K562 (cell line): ENCODE results near the gene TMEM150A. TPM values are rescaled to one million over a fixed set of nuclear protein-coding genes. Genes with fewer than 3 reads are reported as not detected.

Experiments
- EWSR1 ChIP-seq: fragments of 450-650 bp; IDR thresholded peaks from 2 replicates; pipeline ENCODE4 v1.6.1; 2018; ENCODE audit warnings: borderline replicate concordance, mild to moderate bottlenecking, low read depth, moderate library complexity; ENCODE audit not compliant: partially characterized antibody
- GATAD2B ChIP-seq: fragments of 450-650 bp; IDR thresholded peaks from 2 replicates; pipeline ENCODE4 v1.6.1; 2017; ENCODE audit warnings: mild to moderate bottlenecking, borderline replicate concordance
- KAT8 ChIP-seq: fragments of 450-650 bp; IDR thresholded peaks from 2 replicates; pipeline ENCODE4 v1.6.1; 2016; ENCODE audit warnings: low read depth, mild to moderate bottlenecking
- MAFF ChIP-seq: IDR thresholded peaks from 2 replicates; pipeline ENCODE4 v1.6.1; 2012; ENCODE audit warnings: low read length, improper control_type of control experiment
- MNT ChIP-seq, 2 experiments: fragments of 450-650 bp; conservative IDR thresholded peaks; 2 replicates each; pipeline ENCODE4 v1.6.1; 2017; ENCODE audit warnings: mild to moderate bottlenecking in 2 of 2, moderate library complexity in 2 of 2
- MTF1 ChIP-seq: fragments of 250-450 bp; sonication (Bioruptor Pico); IDR thresholded peaks from 2 replicates; pipeline ENCODE4 v1.9.0; 2021; ENCODE audit warnings: moderate library complexity, mild to moderate bottlenecking, inconsistent platforms, borderline replicate concordance
- PBX2 ChIP-seq, 2 experiments: IDR thresholded peaks in 1 of 2; conservative IDR thresholded peaks in 1 of 2; 2 replicates each; pipeline ENCODE4 v1.6.1; 2016; ENCODE audit warnings: low read depth in 2 of 2, mild to moderate bottlenecking in 1 of 2, missing compliant biosample characterization in 1 of 2, missing genetic modification characterization in 1 of 2, moderate library complexity in 1 of 2
- SMARCE1 ChIP-seq: fragments of 450-650 bp; IDR thresholded peaks from 2 replicates; pipeline ENCODE4 v1.7.1; 2016; ENCODE audit warnings: mild to moderate bottlenecking
- SREBF2 ChIP-seq: sonication (generic); formaldehyde crosslinking; IDR thresholded peaks from 2 replicates; pipeline ENCODE4 v1.4.0; 2020; ENCODE audit warnings: mild to moderate bottlenecking, missing genetic modification reagents
- SRSF9 ChIP-seq: fragments of 200-400 bp; formaldehyde crosslinking; IDR thresholded peaks from 2 replicates; pipeline ENCODE4 v1.6.1; 2017; ENCODE audit warnings: low read depth, low read length, borderline replicate concordance
- TAF1 ChIP-seq: IDR thresholded peaks from 2 replicates; pipeline ENCODE4 v1.6.1; 2011; ENCODE audit warnings: mild to moderate bottlenecking, low read length, moderate library complexity; ENCODE audit not compliant: insufficient read depth, control insufficient read depth, severe bottlenecking; ENCODE audit errors: extremely low read depth
- TCF3 ChIP-seq: sonication (generic); formaldehyde crosslinking; IDR thresholded peaks from 2 replicates; pipeline ENCODE4 v1.4.0; 2020; ENCODE audit warnings: mild to moderate bottlenecking, missing genetic modification reagents
- THAP12 ChIP-seq: fragments of 250-450 bp; sonication (Bioruptor Pico); IDR thresholded peaks from 2 replicates; pipeline ENCODE4 v1.9.0; 2021; ENCODE audit warnings: mild to moderate bottlenecking, inconsistent platforms
- ZBTB9 ChIP-seq: fragments of 450-650 bp; formaldehyde crosslinking; IDR thresholded peaks from 2 replicates; pipeline ENCODE4 v1.4.0; 2020; ENCODE audit warnings: mild to moderate bottlenecking, moderate library complexity
- ZFP36 ChIP-seq: fragments of 150-350 bp; IDR thresholded peaks from 2 replicates; pipeline ENCODE4 v1.6.1; 2018; ENCODE audit warnings: low read length, low read depth; ENCODE audit not compliant: partially characterized antibody
- ZNF175 ChIP-seq: fragments of 200-800 bp; sonication (Bioruptor generic); IDR thresholded peaks from 2 replicates; pipeline ENCODE4 v1.6.1; 2016; ENCODE audit warnings: low read depth, mild to moderate bottlenecking, missing genetic modification characterization, missing compliant biosample characterization
- ZNF695 ChIP-seq: fragments of 450-650 bp; formaldehyde crosslinking; IDR thresholded peaks from 2 replicates; pipeline ENCODE4 v1.4.0; 2020; ENCODE audit warnings: mild to moderate bottlenecking, moderate library complexity
- polyA plus RNA-seq, 8 experiments: library from polyadenylated mRNA; depleted of rRNA in 4 of 8; stranded (reverse) in 5 of 8; unstranded in 3 of 8; fragments of >200 nt; fragmentation: Nextera tagmentation in 2 of 8; fragmentation: Illumina TruSeq in 1 of 8; extraction: Ambion mirVana in 2 of 8; extraction: Trizol in 1 of 8; gene quantifications; 2 replicates each; pipeline versions ENCODE4 v1.2.1 to v1.2.3, GENCODE V29; 2011 to 2014; ENCODE audit warnings: inconsistent platforms in 1 of 8, missing spikeins in 1 of 8
- total RNA-seq, 7 experiments: library from RNA; depleted of rRNA in 6 of 7; stranded (reverse); fragments of >200 nt in 6 of 7; fragmentation: Illumina TruSeq in 2 of 7; extraction: Trizol in 2 of 7; gene quantifications; 2 replicates each; pipeline versions ENCODE4 v1.2.1 to v1.2.3, GENCODE V29; 2011 to 2021; ENCODE audit warnings: low replicate concordance in 1 of 7

Gene TMEM150A
- total and polyA plus RNA-seq, 9 of the 15 experiments (the other 6 are each of a cell fraction or from before 2014, with no cell fraction given) = 3.9 to 17.1 (median 8.4) TPM

- TF ChIP-seq THAP12 (CRISPR knock-in tag) = no peak
- no peak for TF ChIP-seq ZNF175 (CRISPR knock-in tag)
- TF ChIP-seq MAFF = no peak
- no peak for TF ChIP-seq ZNF695 (CRISPR knock-in tag)
- TF ChIP-seq EWSR1 = no peak
- no peak for TF ChIP-seq TCF3 (CRISPR knock-in tag)
- no peak for TF ChIP-seq KAT8
- TF ChIP-seq MNT (conservative IDR thresholded peaks at IDR 0.05) = no peak
- no peak for TF ChIP-seq SMARCE1
- TF ChIP-seq ZFP36 = no peak
- no peak for TF ChIP-seq TAF1
- no peak for TF ChIP-seq PBX2 (CRISPR knock-in tag; IDR thresholded peaks at IDR 0.05; ENCODE audit: low read depth)
- no peak for TF ChIP-seq PBX2 (tag; conservative IDR thresholded peaks at IDR 0.05; ENCODE audit: low read depth)
- 0 out of 2 replicates have a peak, but pooled peaks have one; percentile 38 for TF ChIP-seq ZBTB9 (CRISPR knock-in tag)
- no peak for TF ChIP-seq MTF1 (CRISPR knock-in tag)
- no peak for TF ChIP-seq SRSF9
- TF ChIP-seq SREBF2 (CRISPR knock-in tag) = 0 out of 2 replicates have a peak, but pooled peaks have one; percentile 39
- TF ChIP-seq GATAD2B = 0 out of 2 replicates have a peak, but pooled peaks have one; percentile 22
These were observed 50.5 kb downstream of the TMEM150A start (continued) for GRCh38 chr2:85551698-85552678.
